Activated CD4-positive, alpha-beta T cell treated with anti-CD3 and anti-CD28 coated beads, Interleukin-2, amount 50 U/mL, for 48 hours (primary cell): ENCODE results near the gene BNIP2.
A peak's percentile ranks its signal among the peaks of the same experiment; 100 is the strongest.
"Not testable (repeated sequence)": the region's sequence is repeated elsewhere in the genome, so short reads cannot be mapped to it uniquely, and the experiment has no call there.

ENCODE experiments used
- DNase-seq, 2 experiments: peaks; one replicate each; pipeline ENCODE4 v3.0.0-alpha.2; 2020

Gene BNIP2

GRCh38 chr15:59688782-59689625 is at the start of gene BNIP2:
Gene BNIP2, minus strand, starts transcription at chr15:59689320. Its CDS starts 6,863 bp downstream, at chr15:59682457.
- peak; percentile 98 for DNase-seq

GRCh38 chr15:59738676-59739075 is 49.6 kb upstream of the BNIP2 start:
- DNase-seq = no peak

- no peak for DNase-seq
Measured at GRCh38 chr15:59736181-59736580, 47.1 kb upstream of the BNIP2 start.

- no peak for DNase-seq
Measured at GRCh38 chr15:59725151-59725486, 36.0 kb upstream of the BNIP2 start.

GRCh38 chr15:59723687-59724346 is 34.7 kb upstream of the BNIP2 start:
- no peak for DNase-seq

- DNase-seq = no peak
Measured at GRCh38 chr15:59722476-59722875, 33.4 kb upstream of the BNIP2 start.

- DNase-seq = no peak
Measured at GRCh38 chr15:59722037-59722436, 32.9 kb upstream of the BNIP2 start.

- no peak for DNase-seq
Measured at GRCh38 chr15:59721411-59721810, 32.3 kb upstream of the BNIP2 start.

- no peak for DNase-seq
Measured at GRCh38 chr15:59713177-59713576, 24.1 kb upstream of the BNIP2 start.

- no peak for DNase-seq
Measured at GRCh38 chr15:59711451-59712243, 22.5 kb upstream of the BNIP2 start.

- DNase-seq = no peak
Measured at GRCh38 chr15:59707619-59708018, 18.5 kb upstream of the BNIP2 start.

GRCh38 chr15:59703979-59704796 is 15.1 kb upstream of the BNIP2 start:
- no peak for DNase-seq

- no peak for DNase-seq
Measured at GRCh38 chr15:59702351-59702750, 13.2 kb upstream of the BNIP2 start.

- DNase-seq = no peak
Measured at GRCh38 chr15:59701880-59702279, 12.8 kb upstream of the BNIP2 start.

GRCh38 chr15:59699810-59700431 is 10.8 kb upstream of the BNIP2 start:
- no peak for DNase-seq

- DNase-seq = not testable (repeated sequence)
Measured at GRCh38 chr15:59698065-59698464, 8.9 kb upstream of the BNIP2 start.

- no peak for DNase-seq
Measured at GRCh38 chr15:59696332-59696731, 7.2 kb upstream of the BNIP2 start.

- no peak for DNase-seq
Measured at GRCh38 chr15:59694779-59695178, 5.7 kb upstream of the BNIP2 start.

GRCh38 chr15:59691194-59691805 is 2.2 kb upstream of the BNIP2 start:
- DNase-seq = peak; percentile 29 to 41

- peak; percentile 64 to 74 for DNase-seq
Measured at GRCh38 chr15:59689626-59690236, 611 bp upstream of the BNIP2 start.

- no peak for DNase-seq
Measured at GRCh38 chr15:59688423-59688781, 718 bp downstream of the BNIP2 start.
